HepG2 (cell line): ENCODE measurements around the gene IGFBP6. TPM values are rescaled to one million over a fixed set of nuclear protein-coding genes. Genes with fewer than 3 reads are reported as not detected.

ENCODE experiments used
- AHR ChIP-seq: IDR thresholded peaks from 2 replicates; pipeline ENCODE4 v1.6.1; 2018; ENCODE audit warnings: missing genetic modification reagents, missing compliant biosample characterization
- CEBPB ChIP-seq: IDR thresholded peaks from 2 replicates; pipeline ENCODE4 v1.6.1; 2011; ENCODE audit warnings: low read depth, low read length, improper control_type of control experiment, borderline replicate concordance
- NCOA1 ChIP-seq: sonication (generic); formaldehyde crosslinking; IDR thresholded peaks from 2 replicates; pipeline ENCODE4 v1.9.0; 2021; ENCODE audit warnings: missing genetic modification reagents
- NFATC3 ChIP-seq: sonication (generic); formaldehyde crosslinking; IDR thresholded peaks from 2 replicates; pipeline ENCODE4 v1.5.1; 2020; ENCODE audit warnings: mild to moderate bottlenecking, missing genetic modification reagents
- SOX13 ChIP-seq, 3 experiments: fragments of 450-650 bp in 1 of 3; sonication (generic) in 1 of 3; formaldehyde crosslinking in 1 of 3; IDR thresholded peaks in 2 of 3; conservative IDR thresholded peaks in 1 of 3; 2 replicates each; pipeline versions ENCODE4 v1.5.0 to v1.6.1; 2016 to 2020; ENCODE audit warnings: antibody characterized with exemption in 1 of 3, mild to moderate bottlenecking in 1 of 3, missing compliant biosample characterization in 1 of 3, missing genetic modification reagents in 1 of 3, moderate library complexity in 1 of 3
- TP53 ChIP-seq: sonication (generic); formaldehyde crosslinking; conservative IDR thresholded peaks from 2 replicates; pipeline ENCODE4 v1.4.0; 2020; ENCODE audit warnings: missing genetic modification reagents
- ZFAT ChIP-seq: sonication (generic); formaldehyde crosslinking; conservative IDR thresholded peaks from 2 replicates; pipeline ENCODE4 v1.8.1; 2023; ENCODE audit warnings: missing genetic modification reagents, inconsistent platforms
- ZNF263 ChIP-seq: sonication (generic); formaldehyde crosslinking; IDR thresholded peaks from 2 replicates; pipeline ENCODE4 v1.4.0; 2020; ENCODE audit warnings: missing genetic modification reagents
- ZNF30 ChIP-seq: sonication (generic); formaldehyde crosslinking; IDR thresholded peaks from 2 replicates; pipeline ENCODE4 v1.5.0; 2020; ENCODE audit warnings: mild to moderate bottlenecking, missing genetic modification reagents
- ZNF326 ChIP-seq: sonication (generic); formaldehyde crosslinking; IDR thresholded peaks from 2 replicates; pipeline ENCODE4 v1.4.0; 2020; ENCODE audit warnings: missing genetic modification reagents, borderline replicate concordance
- ZNF44 ChIP-seq: sonication (generic); formaldehyde crosslinking; IDR thresholded peaks from 2 replicates; pipeline ENCODE4 v1.5.1; 2020; ENCODE audit warnings: mild to moderate bottlenecking, missing genetic modification reagents
- ZNF563 ChIP-seq: sonication (generic); formaldehyde crosslinking; IDR thresholded peaks from 2 replicates; pipeline ENCODE4 v1.8.0; 2022; ENCODE audit warnings: mild to moderate bottlenecking, moderate library complexity, missing genetic modification reagents
- polyA plus RNA-seq, 8 experiments: library from polyadenylated mRNA; depleted of rRNA in 3 of 8; stranded (reverse) in 7 of 8; unstranded in 1 of 8; fragments of >200 nt; fragmentation: Illumina TruSeq in 4 of 8; extraction: Trizol in 4 of 8; gene quantifications; 2 replicates each; pipeline versions ENCODE4 v1.2.1 to v1.2.3, GENCODE V29; 2011 to 2016; ENCODE audit warnings: low read depth in 4 of 8, missing spikeins in 1 of 8, mixed read lengths in 1 of 8; ENCODE audit not compliant: insufficient read depth in 1 of 8
- total RNA-seq, 5 experiments: library from RNA; depleted of rRNA; stranded (reverse); fragments of >200 nt; fragmentation: Illumina TruSeq; extraction: Trizol; gene quantifications; 2 replicates each; pipeline ENCODE4 v1.2.3, GENCODE V29; 2016; ENCODE audit warnings: low read depth in 1 of 5
- TF ChIP-seq, protein P1 (sequence below): sonication (generic); formaldehyde crosslinking; IDR thresholded peaks from 2 replicates; pipeline ENCODE4 v1.4.0; 2020; ENCODE audit warnings: missing genetic modification reagents
- TF ChIP-seq, protein P2 (sequence below): sonication (generic); formaldehyde crosslinking; IDR thresholded peaks from 2 replicates; pipeline ENCODE4 v1.5.1; 2020; ENCODE audit warnings: mild to moderate bottlenecking, missing genetic modification reagents, moderate library complexity
- TF ChIP-seq, protein P3 (sequence below): sonication (generic); formaldehyde crosslinking; IDR thresholded peaks from 2 replicates; pipeline ENCODE4 v1.8.1; 2023; ENCODE audit warnings: mild to moderate bottlenecking, inconsistent platforms, moderate library complexity, missing genetic modification reagents, borderline replicate concordance
- TF ChIP-seq, protein P4 (sequence below): sonication (generic); formaldehyde crosslinking; conservative IDR thresholded peaks from 2 replicates; pipeline ENCODE4 v1.4.0; 2020; ENCODE audit warnings: mild to moderate bottlenecking, missing genetic modification reagents, moderate library complexity
- TF ChIP-seq, protein P5 (sequence below): IDR thresholded peaks from 2 replicates; pipeline ENCODE4 v1.6.1; 2016
- TF ChIP-seq, protein P6 (sequence below): sonication (generic); formaldehyde crosslinking; IDR thresholded peaks from 2 replicates; pipeline ENCODE4 v1.9.0; 2021; ENCODE audit warnings: missing genetic modification reagents, borderline replicate concordance

IGFBP6 gene
- total and polyA plus RNA-seq, 2 of the 13 experiments (the other 11 are each of a cell fraction or from before 2014, with no cell fraction given) = 3.9 to 25.2 TPM

DNA sequence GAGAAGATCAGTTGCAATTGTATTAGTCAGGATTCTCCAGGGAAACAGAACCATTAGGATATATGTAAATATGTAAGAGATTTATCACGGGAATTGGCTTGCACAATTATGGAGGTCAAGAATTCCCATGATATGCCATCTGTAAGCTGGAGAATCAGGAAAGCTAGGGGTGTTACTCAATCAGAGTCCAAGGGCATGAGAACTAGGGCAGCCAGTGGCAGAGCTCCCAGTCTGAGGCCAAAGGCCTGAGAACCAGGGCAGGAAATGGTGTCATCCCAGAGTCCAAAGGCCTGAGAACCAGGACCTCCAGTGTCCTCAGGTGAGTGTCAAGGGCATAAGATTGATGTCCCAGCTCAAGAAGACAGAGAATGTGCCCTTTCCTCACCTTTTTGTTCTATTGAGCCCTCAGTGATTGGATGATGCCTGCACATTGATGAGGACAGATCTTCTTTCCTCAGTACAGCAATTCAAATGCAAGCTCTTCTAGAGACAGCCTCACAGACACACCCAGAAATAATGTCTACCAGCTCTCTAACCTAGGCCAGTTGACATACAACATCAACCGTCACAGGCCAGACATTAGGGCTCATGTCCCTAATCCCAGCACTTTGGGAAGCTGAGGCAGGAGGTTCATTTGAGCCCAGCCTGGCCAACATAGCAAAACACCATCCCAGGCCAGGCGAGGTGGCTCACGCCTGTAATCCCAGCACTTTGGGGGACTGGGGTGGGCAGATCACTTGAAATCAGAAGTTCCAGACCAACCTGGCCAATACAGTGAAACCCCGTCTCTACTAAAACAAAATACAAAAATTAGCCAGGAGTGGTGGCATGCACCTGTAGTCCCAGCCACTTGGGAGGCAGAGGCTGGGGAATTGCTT is 48.2 kb downstream of the IGFBP6 start (continued):
- TF ChIP-seq, protein P1, sequence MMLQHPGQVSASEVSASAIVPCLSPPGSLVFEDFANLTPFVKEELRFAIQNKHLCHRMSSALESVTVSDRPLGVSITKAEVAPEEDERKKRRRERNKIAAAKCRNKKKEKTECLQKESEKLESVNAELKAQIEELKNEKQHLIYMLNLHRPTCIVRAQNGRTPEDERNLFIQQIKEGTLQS (CRISPR knock-in tag) = no peak
- TF ChIP-seq AHR (CRISPR knock-in tag) (no peak), NCOA1 (CRISPR knock-in tag) (no peak), CEBPB (peak; percentile 93), ZNF326 (CRISPR knock-in tag) (no peak), ZNF44 (CRISPR knock-in tag) (no peak), NFATC3 (no peak), ZNF263 (CRISPR knock-in tag) (no peak), ZNF563 (CRISPR knock-in tag) (no peak), TP53 (CRISPR knock-in tag) (no peak), ZFAT (CRISPR knock-in tag) (no peak), SOX13 (IDR thresholded peaks at IDR 0.05) (no peak), SOX13 (CRISPR knock-in tag; conservative IDR thresholded peaks at IDR 0.05 in 1 of 2, IDR thresholded peaks at IDR 0.05 in 1 of 2) (peak in 1 of 2 experiments; percentile 52; a peak in 2 of 4 replicates), ZNF30 (CRISPR knock-in tag) (no peak)
- TF ChIP-seq, protein P2, sequence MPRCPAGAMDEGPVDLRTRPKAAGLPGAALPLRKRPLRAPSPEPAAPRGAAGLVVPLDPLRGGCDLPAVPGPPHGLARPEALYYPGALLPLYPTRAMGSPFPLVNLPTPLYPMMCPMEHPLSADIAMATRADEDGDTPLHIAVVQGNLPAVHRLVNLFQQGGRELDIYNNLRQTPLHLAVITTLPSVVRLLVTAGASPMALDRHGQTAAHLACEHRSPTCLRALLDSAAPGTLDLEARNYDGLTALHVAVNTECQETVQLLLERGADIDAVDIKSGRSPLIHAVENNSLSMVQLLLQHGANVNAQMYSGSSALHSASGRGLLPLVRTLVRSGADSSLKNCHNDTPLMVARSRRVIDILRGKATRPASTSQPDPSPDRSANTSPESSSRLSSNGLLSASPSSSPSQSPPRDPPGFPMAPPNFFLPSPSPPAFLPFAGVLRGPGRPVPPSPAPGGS (CRISPR knock-in tag) = no peak
- TF ChIP-seq, protein P3, sequence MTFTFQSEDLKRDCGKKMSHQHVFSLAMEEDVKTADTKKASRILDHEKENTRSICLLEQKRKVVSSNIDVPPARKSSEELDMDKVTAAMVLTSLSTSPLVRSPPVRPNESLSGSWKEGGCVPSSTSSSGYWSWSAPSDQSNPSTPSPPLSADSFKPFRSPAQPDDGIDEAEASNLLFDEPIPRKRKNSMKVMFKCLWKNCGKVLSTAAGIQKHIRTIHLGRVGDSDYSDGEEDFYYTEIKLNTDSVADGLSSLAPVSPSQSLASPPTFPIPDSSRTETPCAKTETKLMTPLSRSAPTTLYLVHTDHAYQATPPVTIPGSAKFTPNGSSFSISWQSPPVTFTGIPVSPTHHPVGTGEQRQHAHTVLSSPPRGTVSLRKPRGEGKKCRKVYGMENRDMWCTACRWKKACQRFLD (CRISPR knock-in tag) = no peak
- TF ChIP-seq, protein P4, sequence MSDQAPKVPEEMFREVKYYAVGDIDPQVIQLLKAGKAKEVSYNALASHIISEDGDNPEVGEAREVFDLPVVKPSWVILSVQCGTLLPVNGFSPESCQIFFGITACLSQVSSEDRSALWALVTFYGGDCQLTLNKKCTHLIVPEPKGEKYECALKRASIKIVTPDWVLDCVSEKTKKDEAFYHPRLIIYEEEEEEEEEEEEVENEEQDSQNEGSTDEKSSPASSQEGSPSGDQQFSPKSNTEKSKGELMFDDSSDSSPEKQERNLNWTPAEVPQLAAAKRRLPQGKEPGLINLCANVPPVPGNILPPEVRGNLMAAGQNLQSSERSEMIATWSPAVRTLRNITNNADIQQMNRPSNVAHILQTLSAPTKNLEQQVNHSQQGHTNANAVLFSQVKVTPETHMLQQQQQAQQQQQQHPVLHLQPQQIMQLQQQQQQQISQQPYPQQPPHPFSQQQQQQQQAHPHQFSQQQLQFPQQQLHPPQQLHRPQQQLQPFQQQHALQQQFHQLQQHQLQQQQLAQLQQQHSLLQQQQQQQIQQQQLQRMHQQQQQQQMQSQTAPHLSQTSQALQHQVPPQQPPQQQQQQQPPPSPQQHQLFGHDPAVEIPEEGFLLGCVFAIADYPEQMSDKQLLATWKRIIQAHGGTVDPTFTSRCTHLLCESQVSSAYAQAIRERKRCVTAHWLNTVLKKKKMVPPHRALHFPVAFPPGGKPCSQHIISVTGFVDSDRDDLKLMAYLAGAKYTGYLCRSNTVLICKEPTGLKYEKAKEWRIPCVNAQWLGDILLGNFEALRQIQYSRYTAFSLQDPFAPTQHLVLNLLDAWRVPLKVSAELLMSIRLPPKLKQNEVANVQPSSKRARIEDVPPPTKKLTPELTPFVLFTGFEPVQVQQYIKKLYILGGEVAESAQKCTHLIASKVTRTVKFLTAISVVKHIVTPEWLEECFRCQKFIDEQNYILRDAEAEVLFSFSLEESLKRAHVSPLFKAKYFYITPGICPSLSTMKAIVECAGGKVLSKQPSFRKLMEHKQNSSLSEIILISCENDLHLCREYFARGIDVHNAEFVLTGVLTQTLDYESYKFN (CRISPR knock-in tag) = peak; percentile 74
- TF ChIP-seq, protein P5, sequence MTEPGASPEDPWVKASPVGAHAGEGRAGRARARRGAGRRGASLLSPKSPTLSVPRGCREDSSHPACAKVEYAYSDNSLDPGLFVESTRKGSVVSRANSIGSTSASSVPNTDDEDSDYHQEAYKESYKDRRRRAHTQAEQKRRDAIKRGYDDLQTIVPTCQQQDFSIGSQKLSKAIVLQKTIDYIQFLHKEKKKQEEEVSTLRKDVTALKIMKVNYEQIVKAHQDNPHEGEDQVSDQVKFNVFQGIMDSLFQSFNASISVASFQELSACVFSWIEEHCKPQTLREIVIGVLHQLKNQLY = no peak
- TF ChIP-seq, protein P6, sequence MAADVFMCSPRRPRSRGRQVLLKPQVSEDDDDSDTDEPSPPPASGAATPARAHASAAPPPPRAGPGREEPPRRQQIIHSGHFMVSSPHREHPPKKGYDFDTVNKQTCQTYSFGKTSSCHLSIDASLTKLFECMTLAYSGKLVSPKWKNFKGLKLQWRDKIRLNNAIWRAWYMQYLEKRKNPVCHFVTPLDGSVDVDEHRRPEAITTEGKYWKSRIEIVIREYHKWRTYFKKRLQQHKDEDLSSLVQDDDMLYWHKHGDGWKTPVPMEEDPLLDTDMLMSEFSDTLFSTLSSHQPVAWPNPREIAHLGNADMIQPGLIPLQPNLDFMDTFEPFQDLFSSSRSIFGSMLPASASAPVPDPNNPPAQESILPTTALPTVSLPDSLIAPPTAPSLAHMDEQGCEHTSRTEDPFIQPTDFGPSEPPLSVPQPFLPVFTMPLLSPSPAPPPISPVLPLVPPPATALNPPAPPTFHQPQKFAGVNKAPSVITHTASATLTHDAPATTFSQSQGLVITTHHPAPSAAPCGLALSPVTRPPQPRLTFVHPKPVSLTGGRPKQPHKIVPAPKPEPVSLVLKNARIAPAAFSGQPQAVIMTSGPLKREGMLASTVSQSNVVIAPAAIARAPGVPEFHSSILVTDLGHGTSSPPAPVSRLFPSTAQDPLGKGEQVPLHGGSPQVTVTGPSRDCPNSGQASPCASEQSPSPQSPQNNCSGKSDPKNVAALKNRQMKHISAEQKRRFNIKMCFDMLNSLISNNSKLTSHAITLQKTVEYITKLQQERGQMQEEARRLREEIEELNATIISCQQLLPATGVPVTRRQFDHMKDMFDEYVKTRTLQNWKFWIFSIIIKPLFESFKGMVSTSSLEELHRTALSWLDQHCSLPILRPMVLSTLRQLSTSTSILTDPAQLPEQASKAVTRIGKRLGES (CRISPR knock-in tag) = no peak
